GM19043 (cell line): ENCODE data around the gene SPATS2L.

Experiments used
- ATAC-seq: cut with Tn5 transposase; IDR thresholded peaks from one replicate; pipeline ENCODE4 v1.9.1; 2021; ENCODE audit warnings: low read depth; ENCODE audit not compliant: unreplicated experiment

SPATS2L gene

GRCh38 chr2:200455958-200456421 lies 149.5 kb downstream of the SPATS2L start:
- ATAC-seq, result peak; percentile 44

- ATAC-seq, result no peak
These were observed 150.1 kb downstream of the SPATS2L start for GRCh38 chr2:200456567-200456966.

DNA sequence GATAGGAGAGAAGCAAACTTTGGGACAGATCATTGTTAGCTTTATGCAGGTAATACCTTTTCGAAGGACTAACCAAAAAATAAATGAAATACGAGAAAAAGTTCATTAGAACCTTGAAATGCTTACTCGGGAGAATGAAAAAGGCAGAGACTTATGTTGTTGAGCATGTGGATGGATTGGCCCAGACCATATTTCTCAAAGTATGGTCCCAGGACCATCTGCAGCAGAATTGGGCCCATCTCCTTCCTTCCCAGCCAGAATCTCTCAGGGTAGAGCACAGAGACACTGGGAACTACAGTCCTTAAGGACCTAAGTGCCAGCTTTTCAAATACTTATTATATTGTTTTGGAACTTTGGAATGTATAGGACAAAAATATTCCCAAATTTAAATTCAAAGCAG lies 152.6 kb downstream of the SPATS2L start:
- ATAC-seq, result no peak

DNA sequence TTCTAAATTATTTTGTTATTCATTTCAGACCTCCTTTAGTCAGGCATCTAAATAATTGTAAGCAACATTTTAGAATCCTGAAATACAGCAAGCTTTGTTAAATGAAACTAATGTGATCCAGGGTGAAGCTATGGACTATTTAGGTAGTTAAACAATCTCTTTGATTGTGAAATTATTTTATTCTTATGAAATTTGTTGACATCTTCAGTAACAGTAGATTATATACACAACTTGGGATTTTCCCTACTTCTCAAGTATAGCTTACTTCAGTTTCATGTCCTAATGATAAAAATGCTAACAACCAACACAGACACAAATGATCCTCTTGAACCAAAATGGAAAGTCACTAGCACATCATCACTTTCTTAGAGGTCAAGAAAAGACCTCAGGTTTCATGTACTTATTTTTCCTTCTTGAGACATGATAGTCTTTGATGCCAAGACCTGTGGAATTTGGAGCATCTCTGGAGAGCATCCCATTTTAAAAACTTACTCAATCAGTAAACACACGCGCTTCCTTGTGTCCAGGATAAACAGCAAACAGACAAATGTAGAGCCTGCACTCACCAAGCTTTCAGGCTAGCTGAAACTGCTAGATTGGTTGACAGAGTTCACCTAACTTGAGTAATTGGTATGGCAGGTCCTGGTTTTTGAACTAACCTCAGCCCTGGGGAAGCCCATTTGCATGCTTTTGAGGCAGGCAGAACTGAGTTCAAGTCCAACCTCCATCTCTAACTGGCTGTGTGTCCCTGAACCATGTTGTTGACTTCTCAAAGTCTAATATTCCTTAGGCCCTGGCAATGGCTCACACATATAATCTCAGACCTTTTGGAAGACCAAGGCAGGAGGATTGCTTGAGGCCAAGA lies 155.6 kb downstream of the SPATS2L start:
- no peak for ATAC-seq

DNA sequence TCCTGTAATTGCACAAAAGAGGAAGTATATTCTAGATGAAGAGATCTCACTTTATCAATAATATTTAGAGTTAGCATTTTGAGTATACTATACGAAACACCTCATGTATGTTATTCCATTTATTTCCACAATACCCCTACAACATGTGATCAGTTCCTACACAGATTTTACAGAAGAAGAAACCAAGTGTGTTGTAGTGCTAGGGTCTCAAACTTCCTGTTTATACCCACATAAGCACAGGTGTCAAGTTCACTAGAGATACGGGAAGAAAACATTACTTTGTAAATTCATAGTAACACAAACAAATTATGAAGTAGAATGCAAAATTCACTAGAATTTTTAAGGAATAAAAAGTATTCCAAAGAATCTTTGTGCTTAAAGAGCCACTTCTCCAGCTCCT lies 157.0 kb downstream of the SPATS2L start:
- no peak for ATAC-seq

GRCh38 chr2:200466425-200467418 lies 160.2 kb downstream of the SPATS2L start:
- peak; percentile 33 for ATAC-seq

DNA sequence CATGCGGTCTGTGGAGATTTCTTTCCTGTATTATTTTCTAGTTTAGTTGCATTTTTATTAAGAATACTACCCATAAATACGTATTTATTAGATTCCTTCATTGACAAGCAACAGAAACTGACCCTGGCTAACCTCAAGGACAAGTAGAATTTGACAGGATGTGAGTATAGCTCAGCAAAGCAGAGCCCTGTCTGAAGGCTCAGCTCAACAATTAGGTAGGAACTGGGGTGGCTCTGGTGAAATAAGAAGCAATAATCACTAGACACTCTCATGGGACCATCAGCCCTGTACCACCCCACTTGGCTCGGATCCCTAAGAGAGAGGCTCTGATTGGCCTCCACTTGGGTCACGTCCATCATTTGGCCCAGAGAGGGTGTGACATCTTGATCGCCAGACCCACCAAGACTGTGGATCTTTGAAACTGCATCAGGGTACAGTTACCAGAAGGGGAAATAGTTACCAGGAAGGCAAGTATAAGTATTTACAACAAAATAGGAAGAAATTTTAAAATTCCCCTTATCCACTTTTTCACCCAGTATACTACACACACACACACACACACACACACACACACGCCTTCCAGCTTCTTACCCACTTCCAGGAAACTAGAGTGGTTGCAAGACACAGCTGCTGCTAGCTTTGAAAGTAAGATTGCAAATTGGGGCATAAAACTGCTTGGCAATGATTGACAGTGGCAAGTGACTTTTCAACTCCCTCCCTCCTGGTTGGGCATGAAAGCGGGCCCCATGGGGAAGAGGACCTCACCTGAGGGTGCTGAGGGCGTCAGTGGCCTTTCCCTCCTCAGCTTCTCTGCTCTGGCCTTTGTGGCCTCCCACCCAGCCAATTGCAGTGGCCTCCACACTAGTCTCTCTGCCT lies 161.6 kb downstream of the SPATS2L start:
- ATAC-seq, result no peak

DNA sequence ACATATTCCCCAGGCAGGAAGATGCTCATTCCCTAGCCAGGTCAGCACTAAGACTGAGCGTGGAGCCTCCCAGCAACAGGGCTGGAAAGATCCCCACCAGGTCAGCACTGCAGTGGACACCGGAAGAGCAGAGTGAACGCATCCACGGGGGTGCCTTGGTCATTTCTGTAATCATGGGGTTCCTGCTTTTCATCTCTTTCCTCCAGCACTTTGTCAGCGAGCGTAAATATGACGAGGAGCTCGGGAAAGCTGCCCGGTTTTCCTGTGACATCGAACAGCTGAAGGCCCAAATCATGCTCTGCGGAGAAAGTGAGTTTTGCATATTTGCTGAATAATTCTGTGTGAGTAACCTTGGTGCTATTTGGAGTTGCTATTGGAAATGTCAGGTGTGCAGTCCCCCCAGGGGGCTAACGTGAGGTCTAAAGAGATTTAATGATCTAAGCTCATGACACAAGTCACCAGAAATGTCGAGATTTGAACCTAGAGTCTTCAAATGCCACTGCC lies 163.3 kb downstream of the SPATS2L start:
- ATAC-seq, result no peak

DNA sequence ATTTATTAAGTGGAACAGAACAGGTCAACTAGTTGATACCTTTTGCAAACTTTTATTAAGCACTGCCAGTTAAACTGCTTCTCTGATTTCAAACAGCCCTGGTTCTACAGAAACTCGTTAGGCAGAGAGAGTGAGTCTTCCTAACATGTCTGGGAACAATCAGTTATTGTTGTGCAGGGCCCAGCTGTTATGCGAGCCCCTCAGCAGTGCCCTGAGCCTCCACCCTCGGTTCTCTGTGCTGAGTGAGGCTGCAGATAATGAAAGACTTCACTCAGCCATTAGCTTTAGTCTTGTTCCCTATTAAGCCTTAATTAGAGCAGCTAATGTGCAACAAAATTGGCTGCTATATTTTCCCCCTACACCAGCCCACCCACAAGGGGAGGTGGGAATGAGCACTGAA lies 163.7 kb downstream of the SPATS2L start:
- ATAC-seq, result no peak

- ATAC-seq, result peak; percentile 67
These were observed 164.9 kb downstream of the SPATS2L start for GRCh38 chr2:200471324-200471848.

GRCh38 chr2:200471928-200472645 lies 165.6 kb downstream of the SPATS2L start:
- peak; percentile 11 for ATAC-seq

- ATAC-seq, result no peak
These were observed 166.5 kb downstream of the SPATS2L start for GRCh38 chr2:200472853-200473464.

- ATAC-seq, result no peak
These were observed 169.3 kb downstream of the SPATS2L start for GRCh38 chr2:200475795-200476194.

- ATAC-seq, result no peak
These were observed 170.3 kb downstream of the SPATS2L start for GRCh38 chr2:200476836-200477235.

DNA sequence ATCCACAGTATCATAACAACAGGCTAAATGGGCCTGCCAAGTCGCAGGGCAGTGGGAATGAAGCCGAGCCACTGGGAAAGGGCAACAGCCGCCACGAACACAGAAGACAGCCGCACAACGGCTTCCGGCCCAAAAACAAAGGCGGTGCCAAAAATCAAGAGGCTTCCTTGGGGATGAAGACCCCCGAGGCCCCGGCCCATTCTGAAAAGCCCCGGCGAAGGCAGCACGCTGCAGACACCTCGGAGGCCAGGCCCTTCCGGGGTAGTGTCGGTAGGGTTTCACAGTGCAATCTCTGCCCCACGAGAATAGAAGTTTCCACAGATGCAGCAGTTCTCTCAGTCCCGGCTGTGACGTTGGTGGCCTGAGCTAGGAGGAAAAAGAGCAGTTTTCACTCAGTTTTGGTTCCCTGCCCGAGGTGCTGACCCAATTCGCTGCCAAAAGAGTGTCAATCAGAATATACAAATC lies 171.2 kb downstream of the SPATS2L start:
- no peak for ATAC-seq

DNA sequence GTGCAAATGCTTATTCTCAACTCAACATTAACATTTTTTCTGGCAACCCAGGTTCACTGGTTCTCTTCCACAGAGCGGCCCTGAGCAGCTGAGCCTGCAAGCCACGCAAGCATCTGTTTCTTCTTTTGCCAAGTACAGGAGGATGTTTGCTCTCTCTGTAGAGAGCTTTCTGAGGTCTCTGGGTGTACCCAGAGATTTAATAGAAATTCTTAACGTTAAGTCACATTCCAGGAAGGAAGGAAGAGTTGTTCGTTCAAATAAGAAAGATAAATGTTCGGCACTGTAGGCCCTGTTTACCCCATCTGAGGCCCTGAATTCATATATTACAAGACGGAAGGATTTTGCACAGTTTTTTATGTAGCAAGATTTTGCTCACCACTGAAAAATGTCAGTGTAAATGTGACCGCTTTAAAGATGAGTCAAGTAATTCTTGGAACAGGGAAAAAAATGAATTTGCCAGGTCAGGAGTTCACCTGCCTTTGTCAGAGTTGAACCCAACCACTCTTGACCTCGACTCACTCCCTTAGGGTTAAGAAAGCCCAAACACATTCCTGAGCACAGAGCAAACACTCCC lies 173.3 kb downstream of the SPATS2L start:
- ATAC-seq, result no peak

DNA sequence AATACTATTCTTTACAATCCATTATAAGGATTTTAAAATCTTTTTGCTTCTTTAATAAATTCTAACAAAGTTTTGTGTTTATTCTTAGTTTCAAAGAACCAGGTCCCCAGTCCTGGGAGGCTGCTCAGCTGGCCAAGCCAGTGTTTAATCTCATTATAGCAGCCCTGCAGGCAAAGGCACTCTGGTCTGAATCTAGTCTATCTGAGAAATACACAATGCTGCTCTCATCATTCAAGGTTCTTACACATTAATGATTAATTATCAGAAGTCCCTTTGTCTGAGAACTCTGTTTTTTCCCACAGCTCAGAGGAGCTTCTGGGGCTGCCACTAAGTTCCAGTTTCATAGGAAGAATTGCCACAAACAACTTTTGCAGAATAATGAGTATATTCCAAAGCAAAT lies 175.7 kb downstream of the SPATS2L start:
- ATAC-seq, result peak; percentile 65

- peak; percentile 46 for ATAC-seq
These were observed 177.3 kb downstream of the SPATS2L start for GRCh38 chr2:200483729-200484198.
